H1 (cell line): ENCODE results near the gene STEAP1B. TPM values are rescaled to one million over a fixed set of nuclear protein-coding genes. Genes with fewer than 3 reads are reported as not detected.

Source experiments
- CTCF ChIA-PET: fragments of 300-600 bp; sonication (Branson Sonifier 250); formaldehyde crosslinking; loops from one replicate; lab custom pipeline; 2021; ENCODE audit not compliant: partially characterized antibody; lab: Charles Lee
- POLR2A ChIA-PET: fragments of 300-600 bp; sonication (Branson Sonifier 250); formaldehyde crosslinking; loops from one replicate; lab custom pipeline; 2021; ENCODE audit warnings: inconsistent platforms; ENCODE audit not compliant: partially characterized antibody; lab: Charles Lee
- DNase-seq, 2 experiments: peaks; one replicate each; pipeline versions ENCODE4 v3.0.0 to v3.0.0-alpha.2; 2010 to 2022; ENCODE audit warnings: low spot score in 2 of 2, low read depth in 1 of 2, mixed read lengths in 1 of 2
- FAIRE-seq: peaks from 2 replicates; lab custom pipeline; 2011; peaks lifted over from hg19 to GRCh38; lab: Jason Lieb, UNC
- H2AFZ ChIP-seq: 2 replicates; pipeline ENCODE4 v1.8.1; 2012; ENCODE audit warnings: low read length, inconsistent platforms
- H2AK5ac ChIP-seq: 2 replicates; pipeline ENCODE4 v1.6.1; 2013; ENCODE audit warnings: low read depth, low read length
- H2BK120ac ChIP-seq: replicated peaks from 2 replicates; pipeline ENCODE3; 2013; ENCODE audit warnings: low read depth, low read length, inconsistent platforms
- H2BK12ac ChIP-seq: 2 replicates; pipeline ENCODE4 v1.6.1; 2013; ENCODE audit warnings: low read depth, low read length
- H2BK15ac ChIP-seq: 2 replicates; pipeline ENCODE4 v1.6.1; 2013; ENCODE audit warnings: low read length
- H2BK20ac ChIP-seq: 2 replicates; pipeline ENCODE4 v1.6.1; 2013; ENCODE audit warnings: low read length
- H2BK5ac ChIP-seq: 2 replicates; pipeline ENCODE4 v1.6.1; 2013; ENCODE audit warnings: low read depth, low read length
- H3K14ac ChIP-seq: 2 replicates; pipeline ENCODE4 v1.6.1; 2013; ENCODE audit warnings: inconsistent platforms; ENCODE audit not compliant: insufficient read length
- H3K18ac ChIP-seq: 2 replicates; pipeline ENCODE4 v1.6.1; 2013; ENCODE audit warnings: low read length; ENCODE audit errors: extremely low read depth
- H3K23ac ChIP-seq: 2 replicates; pipeline ENCODE4 v1.6.1; 2013; ENCODE audit warnings: inconsistent platforms; ENCODE audit not compliant: insufficient read length
- H3K23me2 ChIP-seq: 2 replicates; pipeline ENCODE4 v1.6.1; 2013; ENCODE audit warnings: low read depth, low read length
- H3K27ac ChIP-seq: 2 replicates; pipeline ENCODE4 v1.6.1; 2011; ENCODE audit warnings: low read depth, low read length, inconsistent platforms
- H3K27me3 ChIP-seq, 4 experiments: replicated peaks in 1 of 4; 1 replicate in 1 of 4; 2 replicates in 3 of 4; pipeline versions ENCODE4 v1.6.1 to v1.8.1; 2011 to 2013; ENCODE audit warnings: low read length in 3 of 4, mild to moderate bottlenecking in 3 of 4, inconsistent platforms in 2 of 4, mixed read lengths in 2 of 4, moderate library complexity in 1 of 4; ENCODE audit not compliant: control insufficient read depth in 3 of 4, insufficient read depth in 3 of 4; ENCODE audit errors: extremely low read depth in 1 of 4
- H3K36me3 ChIP-seq, 4 experiments: 2 replicates each; pipeline versions ENCODE4 v1.6.1 to v1.8.1; 2011 to 2013; ENCODE audit warnings: mild to moderate bottlenecking in 4 of 4, low read length in 3 of 4, moderate library complexity in 2 of 4, control low read depth in 1 of 4, inconsistent platforms in 1 of 4; ENCODE audit not compliant: insufficient read depth in 4 of 4, control insufficient read depth in 2 of 4
- H3K4ac ChIP-seq: replicated peaks from 2 replicates; pipeline ENCODE3; 2013; ENCODE audit warnings: low read length, low read depth, mixed read lengths, inconsistent platforms; ENCODE audit not compliant: insufficient read length
- H3K4me1 ChIP-seq, 4 experiments: replicated peaks in 1 of 4; 1 replicate in 1 of 4; 2 replicates in 3 of 4; pipeline versions ENCODE4 v1.6.1 to v1.8.1; 2011 to 2013; ENCODE audit warnings: low read length in 3 of 4, inconsistent platforms in 2 of 4, mixed read lengths in 1 of 4; ENCODE audit not compliant: insufficient read depth in 4 of 4, control insufficient read depth in 3 of 4
- H3K4me2 ChIP-seq, 2 experiments: 2 replicates each; pipeline versions ENCODE4 v1.6.1 to v1.8.1; 2011 to 2013; ENCODE audit warnings: low read depth in 2 of 2, low read length in 2 of 2, control low read depth in 1 of 2, inconsistent platforms in 1 of 2, mild to moderate bottlenecking in 1 of 2; ENCODE audit not compliant: insufficient read depth in 1 of 2
- H3K4me3 ChIP-seq, 4 experiments: fragments of 200-600, 300-600 bp in 1 of 4; sonication (generic), shearing (Covaris generic), sonication (Bioruptor Twin) in 1 of 4; 2 replicates each; pipeline versions ENCODE4 v1.5.1 to v1.8.1; 2011 to 2016; ENCODE audit warnings: low read length in 4 of 4, low read depth in 3 of 4, control low read depth in 2 of 4, inconsistent platforms in 2 of 4, mild to moderate bottlenecking in 2 of 4, mixed read lengths in 1 of 4, moderate library complexity in 1 of 4; ENCODE audit not compliant: insufficient read depth in 2 of 4; ENCODE audit errors: extremely low read depth in 1 of 4
- H3K56ac ChIP-seq: replicated peaks from 2 replicates; pipeline ENCODE3; 2013; ENCODE audit warnings: low read depth, mild to moderate bottlenecking, mixed read lengths, low read length, inconsistent platforms; ENCODE audit not compliant: insufficient read length
- H3K79me1 ChIP-seq: 2 replicates; pipeline ENCODE4 v1.6.1; 2013; ENCODE audit warnings: low read depth, low read length, control low read depth
- H3K79me2 ChIP-seq, 2 experiments: 2 replicates each; pipeline versions ENCODE4 v1.6.1 to v1.8.1; 2012 to 2013; ENCODE audit warnings: low read length in 2 of 2, mild to moderate bottlenecking in 2 of 2, inconsistent platforms in 1 of 2; ENCODE audit not compliant: insufficient read depth in 2 of 2, control insufficient read depth in 1 of 2
- H3K9ac ChIP-seq, 4 experiments: replicated peaks in 1 of 4; 1 replicate in 1 of 4; 2 replicates in 3 of 4; pipeline versions ENCODE4 v1.6.1 to v1.8.1; 2011 to 2013; ENCODE audit warnings: low read depth in 3 of 4, low read length in 3 of 4, control low read depth in 2 of 4, mild to moderate bottlenecking in 2 of 4, moderate library complexity in 2 of 4, inconsistent platforms in 1 of 4; ENCODE audit errors: extremely low read depth in 1 of 4
- H3K9me3 ChIP-seq, 2 experiments: 2 replicates each; pipeline versions ENCODE4 v1.6.1 to v1.8.1; 2012 to 2013; ENCODE audit warnings: mild to moderate bottlenecking in 2 of 2, moderate library complexity in 2 of 2, control low read depth in 1 of 2, inconsistent platforms in 1 of 2, low read depth in 1 of 2, low read length in 1 of 2, mixed read lengths in 1 of 2; ENCODE audit not compliant: insufficient read depth in 2 of 2
- H4K20me1 ChIP-seq, 2 experiments: replicated peaks in 1 of 2; 2 replicates each; pipeline versions ENCODE3 to v1.8.1; 2011 to 2013; ENCODE audit warnings: inconsistent platforms in 2 of 2, low read length in 2 of 2, mild to moderate bottlenecking in 1 of 2; ENCODE audit not compliant: insufficient read depth in 2 of 2, control insufficient read depth in 1 of 2
- H4K5ac ChIP-seq: 2 replicates; pipeline ENCODE4 v1.6.1; 2013; ENCODE audit warnings: low read length, low read depth, mixed read lengths, inconsistent platforms; ENCODE audit not compliant: insufficient read length
- H4K8ac ChIP-seq: 2 replicates; pipeline ENCODE4 v1.8.0; 2013; ENCODE audit warnings: mild to moderate bottlenecking, moderate library complexity, low read length, inconsistent platforms; ENCODE audit not compliant: insufficient read depth; ENCODE audit errors: extremely low read depth
- H4K91ac ChIP-seq: replicated peaks from 2 replicates; pipeline ENCODE3; 2013; ENCODE audit warnings: low read length, mixed read lengths, inconsistent platforms; ENCODE audit not compliant: insufficient read length
- BRCA1 ChIP-seq: IDR thresholded peaks from 2 replicates; pipeline ENCODE4 v1.6.1; 2012; ENCODE audit warnings: low read depth, low read length, improper control_type of control experiment
- CBX5 ChIP-seq: fragments of 300-800, 300-1000 bp; sonication (generic); IDR thresholded peaks from 2 replicates; pipeline ENCODE4 v1.7.1; 2016; ENCODE audit warnings: antibody characterized with exemption, low read length, low read depth
- CBX8 ChIP-seq: fragments of 300-800, 300-1000 bp; sonication (generic); IDR thresholded peaks from 2 replicates; pipeline ENCODE4 v1.7.1; 2016; ENCODE audit warnings: low read depth, low read length, borderline replicate concordance
- CEBPB ChIP-seq: IDR thresholded peaks from 2 replicates; pipeline ENCODE4 v1.6.1; 2012; ENCODE audit warnings: low read depth, low read length
- CTBP2 ChIP-seq: IDR thresholded peaks from 2 replicates; pipeline ENCODE4 v1.7.0; 2011; ENCODE audit warnings: borderline replicate concordance, mild to moderate bottlenecking, moderate library complexity, mixed read lengths, low read length; ENCODE audit not compliant: insufficient read depth, insufficient read length
- JUN ChIP-seq: IDR thresholded peaks from 2 replicates; pipeline ENCODE4 v1.6.1; 2011; ENCODE audit warnings: low read depth, mild to moderate bottlenecking, improper control_type of control experiment, low read length
- PHF8 ChIP-seq: fragments of 200-600 bp; sonication (generic); conservative IDR thresholded peaks from 2 replicates; pipeline ENCODE4 v1.7.1; 2012; ENCODE audit warnings: low read depth, mild to moderate bottlenecking, inconsistent platforms, low read length, moderate library complexity
- POU5F1 ChIP-seq: IDR thresholded peaks from 2 replicates; pipeline ENCODE4 v1.6.1; 2011; ENCODE audit warnings: low read depth, mild to moderate bottlenecking, low read length, moderate library complexity
- RAD21 ChIP-seq, 2 experiments: IDR thresholded peaks in 1 of 2; conservative IDR thresholded peaks in 1 of 2; 2 replicates each; pipeline ENCODE4 v1.6.1; 2011; ENCODE audit warnings: low read depth in 2 of 2, low read length in 2 of 2, improper control_type of control experiment in 1 of 2, inconsistent platforms in 1 of 2, mild to moderate bottlenecking in 1 of 2, moderate library complexity in 1 of 2
- SIX5 ChIP-seq: IDR thresholded peaks from 2 replicates; pipeline ENCODE4 v1.6.1; 2011; ENCODE audit warnings: mild to moderate bottlenecking, low read depth, low read length
- SP2 ChIP-seq: IDR thresholded peaks from 2 replicates; pipeline ENCODE4 v1.6.1; 2012; ENCODE audit warnings: mild to moderate bottlenecking, low read length, inconsistent platforms
- SP4 ChIP-seq: IDR thresholded peaks from 2 replicates; pipeline ENCODE4 v1.6.1; 2012; ENCODE audit warnings: low read length, inconsistent platforms
- WGBS, 2 experiments: shearing (Covaris generic) in 1 of 2; methylation state at CpG; one replicate each; pipeline versions ENCODE4 v1.1.6 to v1.1.7; 2013 to 2015; ENCODE audit warnings: low lambda C conversion rate in 2 of 2, mixed read lengths in 2 of 2, inconsistent platforms in 1 of 2, low coverage in 1 of 2, missing lambda C conversion rate in 1 of 2; ENCODE audit not compliant: insufficient replicate concordance in 2 of 2, insufficient coverage in 1 of 2, insufficient read length in 1 of 2; ENCODE audit errors: extremely low coverage in 1 of 2, missing lambda C conversion rate in 1 of 2; 5-methylcytosine and 5-hydroxymethylcytosine counted together
- polyA plus RNA-seq, 7 experiments: library from polyadenylated mRNA; depleted of rRNA in 3 of 7; stranded (reverse) in 5 of 7; unstranded in 2 of 7; fragments of >200 nt in 5 of 7; fragments of 200-250 nt in 2 of 7; gene quantifications; 1 replicate in 5 of 7; 2 replicates in 1 of 7; 4 replicates in 1 of 7; pipeline versions ENCODE4 v1.2.1 to v1.2.3, GENCODE V29; 2011 to 2013; ENCODE audit warnings: missing spikeins in 2 of 7, mixed read lengths in 2 of 7
- total RNA-seq: library from RNA; stranded (reverse); fragmentation: NEBNext Ultra II Directional; extraction: Animal tissue kit (Norgen Biotek cat#: 25700); gene quantifications from 2 replicates; pipeline ENCODE4 v1.2.1, GENCODE V29; 2021
- TF ChIP-seq, protein P1 (sequence below): IDR thresholded peaks from 2 replicates; pipeline ENCODE4 v1.6.1; 2011; ENCODE audit warnings: low read depth, mild to moderate bottlenecking, low read length; ENCODE audit not compliant: insufficient read depth

Gene STEAP1B
- total and polyA plus RNA-seq, 2 of the 8 experiments (the other 6 are each of a cell fraction or from before 2014, with no cell fraction given), result 5.4 to 8.7 TPM

DNA sequence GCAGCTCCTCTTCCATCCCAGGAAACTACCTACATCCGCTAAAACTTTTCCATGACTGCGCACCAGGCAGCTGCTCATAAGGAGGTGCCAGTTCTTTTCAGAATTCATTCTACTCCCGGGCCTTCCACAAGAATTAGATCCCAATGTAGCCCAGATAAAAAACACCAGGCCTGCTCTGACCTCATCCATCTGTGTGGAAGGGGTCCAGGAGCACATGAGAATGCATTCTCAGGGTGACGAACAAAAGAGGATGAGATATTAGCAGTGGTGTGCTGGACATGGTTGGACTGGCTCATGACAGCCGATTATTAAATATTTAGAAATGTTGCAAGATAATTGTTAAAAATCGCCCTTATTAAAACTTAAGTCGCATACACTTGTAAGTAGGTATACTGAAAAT lies 43.2 kb upstream of the STEAP1B start:
- Histone ChIP-seq H2BK120ac (no peak overlapping the region), H3K23ac (no peak overlapping the region), H2BK12ac (no peak overlapping the region), H3K56ac (no peak overlapping the region), H4K8ac (no peak overlapping the region), H3K4me1 (no peaks in the 10 kb centered on the region), H2AFZ (no peak overlapping the region), H2BK15ac (no peak overlapping the region), H3K79me2 (no peaks in the 10 kb centered on the region), H2BK20ac (no peak overlapping the region), H3K27me3 (no peaks in the 10 kb centered on the region), H3K9ac (no peak overlapping the region), H3K14ac (no peak overlapping the region), H4K5ac (no peak overlapping the region), H2AK5ac (no peak overlapping the region), H3K18ac (no peak overlapping the region), H3K36me3 (no peaks in the 10 kb centered on the region), H3K4ac (no peak overlapping the region), H4K91ac (no peak overlapping the region), H3K4me2 (no peak overlapping the region), H2BK5ac (no peak overlapping the region), H3K9me3 (no peaks in the 10 kb centered on the region), H3K79me1 (no peaks in the 10 kb centered on the region), H3K4me3 (no peak overlapping the region), H3K27ac (no peak overlapping the region), H4K20me1 (no peaks in the 10 kb centered on the region), H3K23me2 (no peaks in the 10 kb centered on the region)
- ChIA-PET CTCF (interaction anchor here (1.5 to 2.3 kb wide), 3 partner anchors 17 to 512 kb away, joined by 4 to 10 read pairs (median 4); no protein-coding TSS in a partner anchor), POLR2A (no interaction called here)
- WGBS, 2 experiments, result 91% methylated on average over 7 of the region's 7 CpGs; no CpG with 5 or more reads in 1 of the 2 experiments
- peak in 1 of 2 experiments; percentile 19 for DNase-seq
- no peak for FAIRE-seq
- TF ChIP-seq PHF8 (no peak), POU5F1 (no peak), CBX8 (no peak), CTBP2 (no peak), CEBPB (no peak), JUN (no peak), CBX5 (no peak), SP4 (no peak), SP2 (no peak), SIX5 (no peak), RAD21 (IDR thresholded peaks at IDR 0.05 in 1 of 2, conservative IDR thresholded peaks at IDR 0.05 in 1 of 2; ENCODE audit: low read depth in 2 of 2, low read length in 2 of 2) (no peak), BRCA1 (no peak)
- TF ChIP-seq, protein P1, sequence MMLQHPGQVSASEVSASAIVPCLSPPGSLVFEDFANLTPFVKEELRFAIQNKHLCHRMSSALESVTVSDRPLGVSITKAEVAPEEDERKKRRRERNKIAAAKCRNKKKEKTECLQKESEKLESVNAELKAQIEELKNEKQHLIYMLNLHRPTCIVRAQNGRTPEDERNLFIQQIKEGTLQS, result no peak
